Adrenal gland (tissue), 5 donors: ENCODE measurements around the gene TMEM184B.

Source experiments
- POLR2A ChIP-seq, 2 donors: fragments of 450-650 bp; IDR thresholded peaks; one replicate each; pipeline ENCODE4 v1.6.1; 2017; ENCODE audit warnings: antibody characterized with exemption in 2 of 2, mild to moderate bottlenecking in 2 of 2, moderate library complexity in 1 of 2
- TF ChIP-seq, protein P1 (sequence below), 6 experiments: fragments of 450-650 bp in 4 of 6; fragments of 200-600 bp in 2 of 6; sonication (generic) in 1 of 6; IDR thresholded peaks; 1 replicate in 5 of 6; 2 replicates in 1 of 6; pipeline versions ENCODE4 v1.5.1 to v1.8.0; 2016 to 2021; ENCODE audit warnings: antibody characterized with exemption in 6 of 6, mild to moderate bottlenecking in 2 of 6, moderate library complexity in 1 of 6
- donor health status: DM: no; HTN: no; CAD: no.

DNA sequence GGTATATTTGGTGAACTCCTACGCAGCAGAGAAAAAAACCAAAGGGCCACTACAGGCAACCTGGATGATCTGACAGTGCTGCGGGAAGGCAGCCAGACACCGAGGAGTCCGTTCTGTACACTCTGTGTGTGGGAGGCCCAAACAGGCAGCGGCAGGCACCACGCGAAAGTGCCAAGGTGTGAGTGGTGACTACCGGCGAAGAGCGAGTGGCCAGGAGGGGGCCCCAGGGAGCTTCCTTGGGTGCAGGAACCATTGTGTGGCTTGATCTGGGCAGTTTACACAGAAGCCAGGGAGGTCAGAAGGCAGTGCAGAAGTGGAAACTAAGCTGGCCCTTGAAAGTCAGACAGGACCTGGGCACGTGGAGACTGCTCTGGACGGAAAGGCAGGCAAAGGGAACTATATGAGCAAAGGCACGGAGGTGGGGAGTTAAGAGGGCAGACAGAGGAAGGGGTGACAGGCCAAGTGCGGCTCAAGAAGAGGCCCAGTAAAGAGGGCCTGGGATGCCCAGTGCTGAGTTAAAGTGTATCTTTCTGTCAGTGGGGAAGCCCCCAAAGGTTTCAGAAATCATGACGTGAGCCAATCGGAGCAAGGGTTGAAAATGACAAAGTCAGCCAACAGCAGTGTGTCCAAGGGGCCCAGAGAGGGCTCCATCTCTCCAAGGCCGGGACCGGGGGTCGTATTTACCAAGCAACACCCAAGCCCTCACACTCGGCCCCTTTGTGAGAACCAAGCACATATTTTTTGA, 10.6 kb downstream of the TMEM184B start:
- TF ChIP-seq, protein P1, sequence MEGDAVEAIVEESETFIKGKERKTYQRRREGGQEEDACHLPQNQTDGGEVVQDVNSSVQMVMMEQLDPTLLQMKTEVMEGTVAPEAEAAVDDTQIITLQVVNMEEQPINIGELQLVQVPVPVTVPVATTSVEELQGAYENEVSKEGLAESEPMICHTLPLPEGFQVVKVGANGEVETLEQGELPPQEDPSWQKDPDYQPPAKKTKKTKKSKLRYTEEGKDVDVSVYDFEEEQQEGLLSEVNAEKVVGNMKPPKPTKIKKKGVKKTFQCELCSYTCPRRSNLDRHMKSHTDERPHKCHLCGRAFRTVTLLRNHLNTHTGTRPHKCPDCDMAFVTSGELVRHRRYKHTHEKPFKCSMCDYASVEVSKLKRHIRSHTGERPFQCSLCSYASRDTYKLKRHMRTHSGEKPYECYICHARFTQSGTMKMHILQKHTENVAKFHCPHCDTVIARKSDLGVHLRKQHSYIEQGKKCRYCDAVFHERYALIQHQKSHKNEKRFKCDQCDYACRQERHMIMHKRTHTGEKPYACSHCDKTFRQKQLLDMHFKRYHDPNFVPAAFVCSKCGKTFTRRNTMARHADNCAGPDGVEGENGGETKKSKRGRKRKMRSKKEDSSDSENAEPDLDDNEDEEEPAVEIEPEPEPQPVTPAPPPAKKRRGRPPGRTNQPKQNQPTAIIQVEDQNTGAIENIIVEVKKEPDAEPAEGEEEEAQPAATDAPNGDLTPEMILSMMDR (IDR thresholded peaks at IDR 0.05): peak; percentile 26 to 62 (median 54)
- TF ChIP-seq POLR2A (IDR thresholded peaks at IDR 0.05): no peak
